GM18870 (cell line): Measurements from ENCODE around the gene CDK5RAP3.
"Not testable (repeated sequence)": the region's sequence is repeated elsewhere in the genome, so short reads cannot be mapped to it uniquely, and the experiment has no call there.

Experiments used
- ATAC-seq: cut with Tn5 transposase; IDR thresholded peaks from one replicate; pipeline ENCODE4 v1.9.1; 2021; ENCODE audit warnings: moderate library complexity; ENCODE audit not compliant: unreplicated experiment

Gene CDK5RAP3

GRCh38 chr17:47970725-47971499 lies at the start of gene CDK5RAP3:
Gene CDK5RAP3, plus strand, starts transcription at chr17:47971113. Its CDS starts 34 bp downstream, at chr17:47971147.
- ATAC-seq: peak; percentile 91

- no peak for ATAC-seq
These were observed 45.9 kb upstream of the CDK5RAP3 start for GRCh38 chr17:47924785-47925677.

DNA sequence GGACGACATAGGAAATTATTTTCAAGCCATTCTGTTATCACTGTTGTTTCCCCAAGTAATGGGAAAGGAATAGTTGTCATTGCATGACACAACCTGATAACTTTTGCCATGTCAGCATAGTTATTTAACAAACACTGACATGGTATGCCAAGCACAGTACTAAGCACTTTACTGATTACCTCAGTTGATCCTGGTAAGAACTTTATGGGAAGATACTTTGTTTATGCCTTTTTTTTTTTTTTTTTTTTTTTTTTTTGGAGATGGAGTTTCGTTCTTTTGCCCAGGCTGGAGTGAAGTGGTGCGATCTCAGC lies 45.3 kb upstream of the CDK5RAP3 start:
- no peak for ATAC-seq

DNA sequence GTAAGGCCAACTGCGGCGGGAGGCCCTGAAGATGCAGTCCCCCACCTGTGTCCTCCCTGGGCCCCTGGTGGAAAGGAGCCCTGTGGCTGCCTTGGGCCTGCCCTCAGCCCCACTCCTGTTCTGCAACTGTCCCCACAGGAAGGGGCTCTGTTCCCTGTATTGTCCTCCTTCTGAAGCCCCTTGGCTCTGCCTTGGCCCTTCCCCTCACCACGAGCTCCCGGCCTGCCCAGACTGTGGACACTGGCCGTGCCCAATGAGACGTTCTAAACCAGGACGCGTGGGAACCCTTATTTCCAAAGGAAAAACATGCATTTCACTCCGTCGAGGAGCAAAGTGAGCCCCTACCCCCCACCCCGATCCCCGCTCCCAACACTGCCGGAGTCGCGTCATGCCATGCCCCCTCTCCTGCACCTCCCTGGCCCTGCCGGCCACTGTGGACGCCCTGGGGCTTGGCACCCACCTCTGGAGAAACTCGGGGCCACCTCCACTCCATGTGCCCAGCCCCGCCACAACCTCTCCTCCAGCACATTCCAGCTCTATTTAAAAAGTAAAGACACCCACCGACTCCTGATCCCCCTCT lies 43.0 kb upstream of the CDK5RAP3 start:
- no peak for ATAC-seq

- ATAC-seq: no peak
These were observed 42.5 kb upstream of the CDK5RAP3 start for GRCh38 chr17:47928415-47928814.

DNA sequence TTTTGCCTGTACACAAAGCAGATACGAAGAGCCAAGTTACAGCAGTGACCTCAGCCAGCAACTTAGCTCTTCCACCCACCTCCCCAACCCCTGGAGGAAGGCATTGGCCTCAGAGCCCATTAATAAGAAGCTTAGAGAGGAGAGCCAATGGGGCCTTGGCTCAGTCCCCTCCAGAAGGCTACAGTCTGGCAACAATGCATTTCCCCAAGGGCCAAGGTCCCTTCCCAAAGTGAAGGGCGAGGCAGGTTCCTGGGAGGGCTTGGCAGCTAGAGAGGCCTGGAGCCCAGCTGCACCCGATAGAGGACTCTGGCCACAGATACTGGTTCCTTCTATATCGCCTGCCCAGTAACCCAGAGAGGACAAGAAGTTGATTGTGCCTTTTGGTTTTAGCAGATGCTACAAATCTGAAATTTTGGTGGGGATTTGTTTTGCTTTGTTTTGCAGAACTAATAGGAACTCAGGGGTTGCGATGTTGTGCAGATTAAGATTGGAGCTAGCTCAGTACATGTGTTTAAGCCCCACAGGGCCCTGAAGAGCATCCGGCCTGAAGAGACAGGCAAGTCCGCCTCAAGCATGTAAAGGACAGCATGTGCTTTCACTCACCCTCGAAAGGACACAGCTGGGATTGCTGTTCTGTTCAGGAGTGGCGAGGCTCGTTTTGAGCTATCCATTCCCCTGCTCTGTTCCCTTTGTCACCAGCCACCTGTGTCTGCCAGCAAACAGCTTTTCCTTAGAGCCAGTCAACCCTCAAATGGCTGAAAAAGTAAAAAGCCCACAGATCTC lies 41.5 kb upstream of the CDK5RAP3 start:
- no peak for ATAC-seq

- no peak for ATAC-seq
These were observed 39.1 kb upstream of the CDK5RAP3 start for GRCh38 chr17:47931848-47932247.

DNA sequence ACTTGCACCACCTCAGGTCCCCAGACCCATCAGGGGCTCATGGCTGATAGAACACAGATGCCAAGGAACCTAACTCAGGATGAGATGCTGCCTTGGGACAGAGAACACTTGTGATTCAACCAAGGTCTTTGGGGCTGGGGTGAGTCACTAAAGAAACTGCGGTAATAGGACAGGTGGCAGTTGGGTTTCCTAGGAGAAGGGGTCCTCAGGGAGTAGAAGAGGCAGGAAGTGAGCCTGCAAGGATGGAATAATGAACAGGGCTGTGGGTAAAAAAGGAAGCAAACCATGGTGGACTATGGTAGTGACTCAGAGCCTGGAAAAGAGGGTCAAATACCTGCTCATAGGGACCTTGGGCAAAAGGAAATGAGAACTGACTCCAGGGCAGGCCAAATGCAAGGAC lies 36.1 kb upstream of the CDK5RAP3 start:
- no peak for ATAC-seq

GRCh38 chr17:47935468-47935867 lies 35.4 kb upstream of the CDK5RAP3 start:
- not testable (repeated sequence) for ATAC-seq

DNA sequence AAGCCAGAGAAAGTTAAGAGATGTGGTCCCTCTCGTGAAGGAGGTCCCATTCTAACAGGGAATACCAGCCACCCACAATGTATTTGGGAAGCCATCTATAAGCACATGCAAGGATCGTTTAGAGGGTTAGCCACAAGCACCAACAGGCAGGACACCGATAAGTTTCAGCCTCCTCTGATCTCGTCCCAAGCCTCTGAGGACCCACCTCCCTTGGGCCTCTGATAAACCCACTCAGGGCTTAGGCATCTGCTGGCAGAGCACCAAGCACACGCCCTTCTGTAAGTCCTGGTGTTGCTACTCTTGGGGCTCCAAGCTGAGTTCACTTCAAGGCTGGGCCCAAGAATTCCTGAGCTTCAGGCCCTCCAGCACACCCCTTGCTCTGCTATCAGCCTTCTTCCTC lies 35.0 kb upstream of the CDK5RAP3 start:
- ATAC-seq: no peak

- ATAC-seq: no peak
These were observed 33.0 kb upstream of the CDK5RAP3 start for GRCh38 chr17:47937941-47938340.

GRCh38 chr17:47941246-47942095 lies 29.4 kb upstream of the CDK5RAP3 start, which contains the start of gene PNPO:
Gene PNPO, plus strand, starts transcription at chr17:47941571. Its CDS starts 105 bp downstream, at chr17:47941676.
- ATAC-seq: peak; percentile 82

GRCh38 chr17:47942096-47942510 lies 28.8 kb upstream of the CDK5RAP3 start:
- no peak for ATAC-seq

DNA sequence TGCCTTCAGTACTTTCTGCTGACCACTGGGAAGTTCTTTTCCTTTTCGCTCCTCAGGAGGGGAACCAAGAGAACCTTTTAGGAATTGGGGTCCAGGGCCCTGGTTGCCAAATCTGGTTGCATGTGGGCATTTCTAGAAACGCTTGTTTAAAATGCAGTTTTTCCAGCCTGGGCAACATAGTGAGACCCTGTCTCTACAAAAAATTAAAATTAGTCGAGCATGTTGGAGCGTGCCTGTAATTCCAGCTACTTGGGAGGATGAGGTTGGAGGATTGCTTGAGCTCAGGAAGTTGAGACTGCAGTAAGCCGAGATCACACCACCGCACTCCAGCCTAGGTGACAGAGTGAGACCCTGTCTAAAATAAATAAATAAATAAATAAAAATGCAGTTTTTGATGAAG lies 28.3 kb upstream of the CDK5RAP3 start:
- ATAC-seq: no peak

DNA sequence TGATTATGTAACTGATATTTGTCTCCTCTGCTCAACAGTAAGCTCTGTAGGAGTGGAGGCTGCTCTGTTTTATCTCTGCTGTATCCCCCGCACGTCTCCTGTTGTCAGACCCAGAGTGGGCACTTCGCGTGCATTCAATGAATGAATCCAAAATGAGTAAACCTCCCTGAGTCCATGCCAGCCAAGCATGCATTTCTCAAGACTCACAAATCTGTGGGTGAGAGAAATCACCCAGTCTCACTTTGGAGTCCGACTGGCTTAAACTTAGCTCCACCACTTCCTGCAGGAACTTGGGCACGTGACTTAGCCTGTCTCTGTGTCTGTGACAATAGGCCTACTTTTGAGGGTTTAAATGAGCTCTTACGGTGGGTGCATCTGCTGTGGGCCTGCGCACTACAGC lies 25.8 kb upstream of the CDK5RAP3 start:
- no peak for ATAC-seq

DNA sequence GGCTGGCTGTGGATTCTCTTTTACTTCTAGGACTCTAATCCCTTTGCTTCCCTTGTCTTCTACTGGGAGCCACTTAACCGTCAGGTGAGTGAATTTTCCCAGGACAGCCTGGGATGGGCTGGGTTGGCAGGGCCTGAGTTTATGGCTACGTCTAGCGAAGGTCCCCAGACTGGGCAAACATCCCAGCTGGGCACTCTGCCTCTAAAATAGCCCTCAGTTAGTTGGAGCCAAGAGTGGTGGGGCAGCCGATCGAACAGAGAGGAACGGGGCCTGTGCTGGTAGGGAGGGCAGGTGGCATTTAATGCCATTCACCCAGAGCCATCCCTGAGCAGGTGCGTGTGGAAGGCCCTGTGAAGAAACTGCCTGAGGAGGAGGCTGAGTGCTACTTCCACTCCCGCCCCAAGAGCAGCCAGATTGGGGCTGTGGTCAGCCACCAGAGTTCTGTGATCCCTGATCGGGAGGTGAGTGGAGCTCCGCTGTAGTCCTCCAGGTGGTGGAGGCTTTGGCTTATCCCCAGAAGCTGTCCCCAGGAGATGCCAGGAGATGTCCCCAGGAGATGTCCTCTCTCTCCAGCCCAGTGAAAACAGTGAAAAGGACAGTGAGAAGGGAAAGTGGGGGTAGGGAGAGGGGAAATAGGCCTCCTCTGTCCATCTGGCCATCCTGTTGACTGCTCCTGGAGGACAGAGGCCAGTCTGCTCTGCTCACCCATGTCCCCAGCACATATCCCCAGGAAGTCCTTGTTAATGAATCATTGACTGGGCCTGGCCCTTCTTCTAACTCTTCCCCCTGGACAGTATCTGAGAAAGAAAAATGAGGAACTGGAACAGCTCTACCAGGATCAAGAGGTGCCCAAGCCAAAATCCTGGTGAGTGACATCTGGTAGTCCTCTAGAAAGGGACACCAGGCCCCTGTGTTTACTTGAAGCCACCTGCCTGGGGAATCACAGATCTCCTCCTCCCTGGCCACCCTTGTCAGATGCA lies 25.1 kb upstream of the CDK5RAP3 start:
- ATAC-seq: no peak

- no peak for ATAC-seq
These were observed 24.4 kb upstream of the CDK5RAP3 start for GRCh38 chr17:47946516-47946915.

DNA sequence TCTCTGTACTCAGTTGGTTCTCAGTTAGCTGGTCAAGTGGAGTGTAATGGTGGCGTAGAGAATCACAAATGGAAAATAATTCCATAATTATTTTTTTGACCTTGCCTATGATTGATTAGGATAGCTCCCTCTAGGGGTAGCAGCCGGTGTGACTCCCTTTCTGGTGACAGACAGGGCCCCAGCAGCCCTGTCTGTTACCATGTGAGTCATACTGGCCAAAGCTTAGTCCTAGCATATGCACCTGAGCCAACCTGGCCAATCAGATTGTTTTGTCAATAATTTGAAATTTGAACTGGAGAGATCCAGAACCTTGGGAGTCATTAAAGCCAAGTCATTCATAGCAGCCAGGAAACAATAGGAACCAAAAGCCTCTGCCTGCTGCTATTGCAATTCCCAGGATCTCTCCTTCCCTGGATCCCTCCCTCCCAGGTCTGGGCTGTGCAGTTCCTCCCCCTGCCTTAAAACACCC lies 23.9 kb upstream of the CDK5RAP3 start:
- no peak for ATAC-seq
